GM23248 (cell line): ENCODE data around the gene CHCT1. TPM values are rescaled to one million over a fixed set of nuclear protein-coding genes. Genes with fewer than 3 reads are reported as not detected.
A peak's percentile ranks its signal among the peaks of the same experiment; 100 is the strongest.
"Not testable (repeated sequence)": the region's sequence is repeated elsewhere in the genome, so short reads cannot be mapped to it uniquely, and the experiment has no call there.

ENCODE experiments used
- DNase-seq: peaks from one replicate; pipeline ENCODE4 v3.0.0-alpha.2; 2015
- H2AFZ ChIP-seq: fragments of 200-600 bp; sonication (generic); 2 replicates; pipeline ENCODE4 v1.6.1; 2016; ENCODE audit warnings: antibody characterized with exemption
- H3F3A ChIP-seq: fragments of 200-600 bp; sonication (generic); 2 replicates; pipeline ENCODE4 v1.6.1; 2016; ENCODE audit warnings: mild to moderate bottlenecking, antibody characterized with exemption, mixed run types; ENCODE audit not compliant: insufficient read depth
- H3K27ac ChIP-seq: fragments of 200-600 bp; sonication (generic); 2 replicates; pipeline ENCODE4 v1.5.1; 2016; ENCODE audit warnings: mild to moderate bottlenecking
- H3K27me3 ChIP-seq: fragments of 200-600 bp; sonication (generic); replicated peaks from 2 replicates; pipeline ENCODE4 v1.6.1; 2016; ENCODE audit warnings: mild to moderate bottlenecking; ENCODE audit not compliant: insufficient read depth
- H3K36me3 ChIP-seq: fragments of 200-600 bp; sonication (generic); 2 replicates; pipeline ENCODE4 v1.6.1; 2016; ENCODE audit warnings: low read depth, mild to moderate bottlenecking
- H3K4me1 ChIP-seq: fragments of 200-600 bp; sonication (generic); 2 replicates; pipeline ENCODE4 v1.6.1; 2016; ENCODE audit warnings: mild to moderate bottlenecking; ENCODE audit not compliant: insufficient read depth
- H3K4me2 ChIP-seq: fragments of 200-600 bp; sonication (generic); one replicate; pipeline ENCODE4 v1.6.1; 2016; ENCODE audit warnings: mild to moderate bottlenecking; ENCODE audit not compliant: unreplicated experiment
- H3K4me3 ChIP-seq: fragments of 200-600 bp; sonication (generic); 2 replicates; pipeline ENCODE4 v1.5.1; 2016; ENCODE audit warnings: mild to moderate bottlenecking
- H3K79me2 ChIP-seq: fragments of 200-600 bp; sonication (generic); 2 replicates; pipeline ENCODE4 v1.6.1; 2016; ENCODE audit warnings: mild to moderate bottlenecking; ENCODE audit not compliant: insufficient read depth
- H3K9ac ChIP-seq: fragments of 200-600 bp; sonication (generic); 2 replicates; pipeline ENCODE4 v1.6.1; 2016; ENCODE audit warnings: mild to moderate bottlenecking
- H3K9me2 ChIP-seq: fragments of 200-600 bp; sonication (generic); 2 replicates; pipeline ENCODE4 v1.6.1; 2016; ENCODE audit warnings: mixed run types, mild to moderate bottlenecking, moderate library complexity; ENCODE audit not compliant: insufficient read depth
- H3K9me3 ChIP-seq: fragments of 200-600 bp; sonication (generic); one replicate; pipeline ENCODE4 v1.6.1; 2017; ENCODE audit warnings: low read depth
- H4K20me1 ChIP-seq: fragments of 200-600 bp; sonication (generic); 2 replicates; pipeline ENCODE4 v1.6.0; 2016; ENCODE audit not compliant: insufficient read depth
- EZH2 ChIP-seq: fragments of 200-600 bp; sonication (generic); IDR thresholded peaks from 2 replicates; pipeline ENCODE4 v1.6.1; 2018; ENCODE audit warnings: antibody characterized with exemption, mild to moderate bottlenecking; ENCODE audit not compliant: insufficient read depth, poor library complexity, severe bottlenecking
- EZH2phosphoT487 ChIP-seq: fragments of 200-600 bp; sonication (generic); IDR thresholded peaks from 2 replicates; pipeline ENCODE4 v1.6.1; 2018; ENCODE audit warnings: antibody characterized with exemption, moderate library complexity, mild to moderate bottlenecking, low read depth; ENCODE audit not compliant: insufficient read depth
- WGBS, 2 experiments: methylation state at CpG; one replicate each; pipeline ENCODE4 v1.1.6; 2015 to 2017; ENCODE audit warnings: low lambda C conversion rate in 2 of 2, low coverage in 1 of 2; ENCODE audit errors: missing lambda C conversion rate in 2 of 2; 5-methylcytosine and 5-hydroxymethylcytosine counted together
- in situ Hi-C: fragments of 300-500 bp; cut with MboI; formaldehyde crosslinking; loops from 2 replicates; pipeline ENCODE4 v1.15.0; 2020
- polyA plus RNA-seq: library from polyadenylated mRNA; unstranded; fragments of >200 nt; fragmentation: Nextera tagmentation; extraction: Ambion mirVana; gene quantifications from 2 replicates; pipeline ENCODE4 v1.2.1, GENCODE V29; 2016
- total RNA-seq: library from RNA; depleted of rRNA; stranded (reverse); fragments of >200 nt; shearing (Covaris generic); gene quantifications from 2 replicates; pipeline ENCODE4 v1.2.3, GENCODE V29; 2014

CHCT1 gene
- total and polyA plus RNA-seq, 2 experiments from 2014 or later = not detected

GRCh38 chr17:60433021-60433997, 11.0 kb downstream of the CHCT1 start:
- peak; percentile 22 for DNase-seq
- not testable (repeated sequence) for H3K36me3 ChIP-seq, H3K27me3 ChIP-seq, H3K4me2 ChIP-seq, H3K79me2 ChIP-seq, H3K9me3 ChIP-seq, H3F3A ChIP-seq, H3K4me3 ChIP-seq, H3K9ac ChIP-seq, H3K27ac ChIP-seq, H2AFZ ChIP-seq, H4K20me1 ChIP-seq, H3K4me1 ChIP-seq, H3K9me2 ChIP-seq
- in situ Hi-C loops = loop anchor here (25.0 kb wide), 1 partner anchor 521 kb away; no protein-coding TSS in a partner anchor
- WGBS, 2 experiments = 32 to 48% methylated on average over 4 of the region's 4 CpGs

GRCh38 chr17:60435244-60436167, 13.2 kb downstream of the CHCT1 start:
- Histone ChIP-seq H3K36me3 (no peaks in the 10 kb centered on the region), H3K9me3 (no peaks in the 10 kb centered on the region), H3K9me2 (no peaks in the 10 kb centered on the region), H3K4me1 (peaks cover 9% of the 10 kb centered on the region), H3K79me2 (no peaks in the 10 kb centered on the region), H3K27ac (peak overlapping the region; percentile 78), H2AFZ (peak overlapping the region; percentile 96), H3K27me3 (no peaks in the 10 kb centered on the region), H3K4me3 (peak overlapping the region; percentile 61), H4K20me1 (no peaks in the 10 kb centered on the region), H3K9ac (peak overlapping the region; percentile 73), H3F3A (no peaks in the 10 kb centered on the region), H3K4me2 (peak overlapping the region; percentile 77)
- in situ Hi-C loops = loop anchor here (25.0 kb wide), 1 partner anchor 523 kb away; no protein-coding TSS in a partner anchor
- 61 to 62% methylated on average over 28 of the region's 28 CpGs for WGBS, 2 experiments
- DNase-seq = peak; percentile 91
- TF ChIP-seq EZH2phosphoT487 = no peak
- no peak for TF ChIP-seq EZH2

GRCh38 chr17:60436676-60437075, 14.4 kb downstream of the CHCT1 start:
- Histone ChIP-seq H3K9me3 (no peaks in the 10 kb centered on the region), H3K79me2 (no peaks in the 10 kb centered on the region), H3K27me3 (no peaks in the 10 kb centered on the region), H3K4me1 (peaks cover 9% of the 10 kb centered on the region), H3F3A (no peaks in the 10 kb centered on the region), H4K20me1 (no peaks in the 10 kb centered on the region), H3K9me2 (no peaks in the 10 kb centered on the region), H3K4me3 (no peak overlapping the region), H3K4me2 (no peak overlapping the region), H3K36me3 (no peaks in the 10 kb centered on the region), H3K27ac (no peak overlapping the region), H2AFZ (no peak overlapping the region), H3K9ac (no peak overlapping the region)
- 57 to 74% methylated on average over 5 of the region's 5 CpGs for WGBS, 2 experiments
- no peak for DNase-seq
- in situ Hi-C loops = loop anchor here (25.0 kb wide), 1 partner anchor 524 kb away; no protein-coding TSS in a partner anchor
- TF ChIP-seq EZH2phosphoT487 (no peak), EZH2 (no peak)

- H3F3A ChIP-seq = peaks cover 26% of the 10 kb centered on the region
- H4K20me1 ChIP-seq = no peaks in the 10 kb centered on the region
- H3K79me2 ChIP-seq = no peaks in the 10 kb centered on the region
- in situ Hi-C loops = loop anchor here (25.0 kb wide), 1 partner anchor 527 kb away; no protein-coding TSS in a partner anchor
- H3K9ac ChIP-seq = 0 out of 2 replicates have a peak overlapping the region, but pooled peaks have one; percentile 15
- peak overlapping the region; percentile 32 for H3K27ac ChIP-seq
- H3K27me3 ChIP-seq = no peaks in the 10 kb centered on the region
- no peaks in the 10 kb centered on the region for H3K9me3 ChIP-seq
- TF ChIP-seq EZH2 = no peak
- TF ChIP-seq EZH2phosphoT487 = no peak
- no peak overlapping the region for H3K4me2 ChIP-seq
- 0 out of 2 replicates have a peak, but pooled peaks cover under 1% of the 10 kb centered on the region for H3K36me3 ChIP-seq
- H3K4me1 ChIP-seq = peaks cover 31% of the 10 kb centered on the region
- H3K4me3 ChIP-seq = no peak overlapping the region
- DNase-seq = peak; percentile 61
- WGBS, 2 experiments = 5 to 7% methylated on average over 2 of the region's 2 CpGs
- H3K9me2 ChIP-seq = no peaks in the 10 kb centered on the region
- peak overlapping the region; percentile 44; the same call in 1 of the 2 replicates for H2AFZ ChIP-seq
Observed at GRCh38 chr17:60439501-60439900, 17.2 kb downstream of the CHCT1 start.
